HepG2 (cell line): Measurements from ENCODE around the gene SCAI. TPM values are rescaled to one million over a fixed set of nuclear protein-coding genes. Genes with fewer than 3 reads are reported as not detected.

Experiments
- ATAC-seq: fragments of 200-7000 bp; cut with Tn5 transposase; 3 replicates; pipeline ENCODE4 v1.9.1; 2020; ENCODE audit warnings: mild to moderate bottlenecking, moderate library complexity
- BruUV-seq: library from RNA; stranded (reverse); fragments of 400-500 nt; replicated peaks from 2 replicates; lab custom pipeline; 2021; lab: Mats Ljungman, UMichigan
- CTCF ChIA-PET: fragments of 300-600 bp; formaldehyde crosslinking; extraction: SDS; loops from one replicate; lab custom pipeline; 2021; ENCODE audit warnings: low total read pairs, inconsistent platforms, low intra/inter-chr PET ratio; lab: Yijun Ruan, JAX
- POLR2A ChIA-PET: fragments of 350-600 bp; sonication (Branson Sonifier 250); formaldehyde crosslinking; loops from one replicate; lab custom pipeline; 2020; ENCODE audit warnings: antibody characterized with exemption, inconsistent platforms; lab: Yijun Ruan, JAX
- DNase-seq: peaks from one replicate; pipeline ENCODE4 v3.0.0-alpha.2; 2015; ENCODE audit warnings: low spot score
- FAIRE-seq: peaks from 3 replicates; lab custom pipeline; 2011; peaks lifted over from hg19 to GRCh38; lab: Jason Lieb, UNC
- H2AFZ ChIP-seq: one replicate; pipeline ENCODE4 v1.6.1; 2011; ENCODE audit warnings: low read length, inconsistent platforms
- H3K27ac ChIP-seq: fragments of 300-600 bp; 3 replicates; pipeline ENCODE4 v1.8.0; 2011; ENCODE audit warnings: mixed run types, mild to moderate bottlenecking, mixed read lengths, low read length, inconsistent platforms; ENCODE audit not compliant: insufficient read depth; ENCODE audit errors: extremely low read length
- H3K27me3 ChIP-seq, 2 experiments: fragments of 200-600 bp in 1 of 2; 2 replicates in 1 of 2; 3 replicates in 1 of 2; pipeline versions ENCODE4 v1.6.0 to v1.8.0; 2011; ENCODE audit warnings: low read length in 2 of 2, mild to moderate bottlenecking in 2 of 2, moderate library complexity in 2 of 2, inconsistent platforms in 1 of 2; ENCODE audit not compliant: insufficient read depth in 2 of 2, control insufficient read depth in 1 of 2
- H3K36me3 ChIP-seq, 2 experiments: fragments of 200-600 bp in 1 of 2; replicated peaks in 1 of 2; 2 replicates in 1 of 2; 3 replicates in 1 of 2; pipeline versions ENCODE4 v1.5.1 to v1.8.0; 2011; ENCODE audit warnings: low read length in 2 of 2, inconsistent platforms in 1 of 2; ENCODE audit not compliant: insufficient read depth in 2 of 2, control insufficient read depth in 1 of 2
- H3K4me1 ChIP-seq: 2 replicates; pipeline ENCODE4 v1.5.1; 2012; ENCODE audit warnings: low read length, inconsistent platforms; ENCODE audit not compliant: insufficient read depth
- H3K4me2 ChIP-seq: 2 replicates; pipeline ENCODE4 v1.6.0; 2011; ENCODE audit warnings: low read depth, low read length, inconsistent platforms
- H3K4me3 ChIP-seq, 3 experiments: fragments of 200-600 bp in 1 of 3; sonication (generic), shearing (Covaris generic) in 1 of 3; replicated peaks in 1 of 3; 2 replicates each; pipeline ENCODE4 v1.5.1; 2011 to 2016; ENCODE audit warnings: low read length in 3 of 3, inconsistent platforms in 2 of 3, low read depth in 2 of 3, mild to moderate bottlenecking in 2 of 3, control low read depth in 1 of 3, mixed read lengths in 1 of 3; ENCODE audit not compliant: insufficient read depth in 1 of 3
- H3K79me2 ChIP-seq: one replicate; pipeline ENCODE4 v1.6.1; 2011; ENCODE audit warnings: low read length, inconsistent platforms; ENCODE audit not compliant: insufficient read depth
- H3K9ac ChIP-seq: 2 replicates; pipeline ENCODE4 v1.6.0; 2011; ENCODE audit warnings: mild to moderate bottlenecking, low read depth, low read length, inconsistent platforms; ENCODE audit not compliant: insufficient read depth
- H3K9me3 ChIP-seq: 2 replicates; pipeline ENCODE4 v1.5.1; 2012; ENCODE audit warnings: mild to moderate bottlenecking, low read length
- H4K20me1 ChIP-seq: 2 replicates; pipeline ENCODE4 v1.6.0; 2011; ENCODE audit warnings: inconsistent platforms, mild to moderate bottlenecking, low read length, moderate library complexity; ENCODE audit not compliant: insufficient read depth
- CBX5 ChIP-seq: sonication (generic); formaldehyde crosslinking; IDR thresholded peaks from 2 replicates; pipeline ENCODE4 v1.4.0; 2020; ENCODE audit warnings: missing genetic modification reagents, borderline replicate concordance
- ELF3 ChIP-seq: IDR thresholded peaks from 2 replicates; pipeline ENCODE4 v1.6.1; 2016; ENCODE audit warnings: missing genetic modification reagents, missing compliant biosample characterization
- HNF4G ChIP-seq, 2 experiments: sonication (generic) in 1 of 2; formaldehyde crosslinking in 1 of 2; IDR thresholded peaks; 2 replicates each; pipeline versions ENCODE4 v1.4.0 to v1.6.1; 2011 to 2020; ENCODE audit warnings: borderline replicate concordance in 2 of 2, low read depth in 2 of 2, mild to moderate bottlenecking in 2 of 2, low read length in 1 of 2, missing genetic modification reagents in 1 of 2, moderate library complexity in 1 of 2
- IKZF1 ChIP-seq: fragments of 450-650 bp; IDR thresholded peaks from 2 replicates; pipeline ENCODE4 v1.7.1; 2016
- MBNL3 ChIP-seq: fragments of 250-450 bp; sonication (Bioruptor Pico); conservative IDR thresholded peaks from 2 replicates; pipeline ENCODE4 v1.8.0; 2022; ENCODE audit warnings: mild to moderate bottlenecking, inconsistent platforms
- MXD4 ChIP-seq: IDR thresholded peaks from 2 replicates; pipeline ENCODE4 v1.6.1; 2016; ENCODE audit warnings: mild to moderate bottlenecking, missing biosample characterization, missing genetic modification reagents
- STAG1 ChIP-seq: sonication (generic); formaldehyde crosslinking; IDR thresholded peaks from 2 replicates; pipeline ENCODE4 v1.4.0; 2020; ENCODE audit warnings: missing genetic modification reagents
- ZNF335 ChIP-seq: sonication (generic); formaldehyde crosslinking; IDR thresholded peaks from 2 replicates; pipeline ENCODE4 v1.4.0; 2020; ENCODE audit warnings: missing genetic modification reagents
- ZNF44 ChIP-seq: sonication (generic); formaldehyde crosslinking; IDR thresholded peaks from 2 replicates; pipeline ENCODE4 v1.5.1; 2020; ENCODE audit warnings: mild to moderate bottlenecking, missing genetic modification reagents
- ZNF547 ChIP-seq: sonication (generic); formaldehyde crosslinking; IDR thresholded peaks from 2 replicates; pipeline ENCODE4 v1.5.1; 2020; ENCODE audit warnings: mild to moderate bottlenecking, missing genetic modification reagents
- ZNF652 ChIP-seq: IDR thresholded peaks from 2 replicates; pipeline ENCODE4 v1.6.1; 2016; ENCODE audit warnings: low read depth, borderline replicate concordance
- ZNF709 ChIP-seq: sonication (generic); formaldehyde crosslinking; IDR thresholded peaks from 2 replicates; pipeline ENCODE4 v1.5.0; 2020; ENCODE audit warnings: mild to moderate bottlenecking, missing genetic modification reagents
- WGBS: methylation state at CpG from one replicate; pipeline ENCODE4 v1.1.6; 2017; ENCODE audit warnings: low lambda C conversion rate; 5-methylcytosine and 5-hydroxymethylcytosine counted together
- in situ Hi-C: cut with HindIII; loops from 2 replicates; pipeline ENCODE4 v1.10.0; 2017; ENCODE audit warnings: low pct_unique_long_range_greater_than_20kb; ENCODE audit not compliant: extremely low pct_ligation_motif_present
- intact Hi-C: fragments of 100-400 bp; cut with micrococcal nuclease; formaldehyde crosslinking; loops from one replicate; pipeline ENCODE4 v1.10.0; 2022; ENCODE audit not compliant: unreplicated experiment
- polyA plus RNA-seq, 8 experiments: library from polyadenylated mRNA; depleted of rRNA in 3 of 8; stranded (reverse) in 7 of 8; unstranded in 1 of 8; fragments of >200 nt; fragmentation: Illumina TruSeq in 4 of 8; extraction: Trizol in 4 of 8; gene quantifications; 2 replicates each; pipeline versions ENCODE4 v1.2.1 to v1.2.3, GENCODE V29; 2011 to 2016; ENCODE audit warnings: low read depth in 4 of 8, missing spikeins in 1 of 8, mixed read lengths in 1 of 8; ENCODE audit not compliant: insufficient read depth in 1 of 8
- total RNA-seq, 5 experiments: library from RNA; depleted of rRNA; stranded (reverse); fragments of >200 nt; fragmentation: Illumina TruSeq; extraction: Trizol; gene quantifications; 2 replicates each; pipeline ENCODE4 v1.2.3, GENCODE V29; 2016; ENCODE audit warnings: low read depth in 1 of 5
- TF ChIP-seq, protein P1 (sequence below): sonication (generic); formaldehyde crosslinking; IDR thresholded peaks from 2 replicates; pipeline ENCODE4 v1.4.0; 2020; ENCODE audit warnings: mild to moderate bottlenecking, missing genetic modification reagents, borderline replicate concordance

The SCAI gene
- total and polyA plus RNA-seq, 2 of the 13 experiments (the other 11 are each of a cell fraction or from before 2014, with no cell fraction given): 4.4 to 8.4 TPM

DNA sequence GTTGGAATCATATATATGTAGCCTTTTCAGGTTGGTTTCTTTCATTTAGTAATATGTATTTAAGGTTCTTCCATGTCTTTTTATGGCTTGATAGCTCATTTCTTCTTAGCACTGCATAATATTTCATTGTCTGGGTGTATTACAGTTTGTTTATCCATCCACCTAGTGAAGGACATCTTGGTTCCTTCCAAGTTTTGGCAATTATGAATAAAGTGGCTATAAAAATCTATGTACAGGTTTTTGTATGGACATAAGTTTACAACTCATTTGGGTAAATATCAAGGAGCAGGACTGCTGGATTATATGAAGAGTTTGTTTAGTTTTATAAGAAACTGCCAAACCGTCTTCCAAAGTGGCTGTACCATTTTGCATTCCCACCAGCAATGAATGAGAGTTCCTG, 34.6 kb upstream of the SCAI start:
- ATAC-seq: no peak
- H3K4me3 ChIP-seq: no peak overlapping the region
- H3K27ac ChIP-seq: no peak overlapping the region
- peaks cover 0 to 4% of the 10 kb centered on the region in 2 experiments; a peak in 1 of 5 replicates for H3K36me3 ChIP-seq
- H3K4me2 ChIP-seq: no peak overlapping the region
- no peak for TF ChIP-seq CBX5
- TF ChIP-seq ZNF652 (CRISPR knock-in tag): no peak
- no peak for TF ChIP-seq MXD4 (CRISPR knock-in tag)
- TF ChIP-seq ZNF335 (CRISPR knock-in tag): no peak
- TF ChIP-seq IKZF1: no peak
- no peak for TF ChIP-seq ELF3 (CRISPR knock-in tag)
- TF ChIP-seq, protein P1, sequence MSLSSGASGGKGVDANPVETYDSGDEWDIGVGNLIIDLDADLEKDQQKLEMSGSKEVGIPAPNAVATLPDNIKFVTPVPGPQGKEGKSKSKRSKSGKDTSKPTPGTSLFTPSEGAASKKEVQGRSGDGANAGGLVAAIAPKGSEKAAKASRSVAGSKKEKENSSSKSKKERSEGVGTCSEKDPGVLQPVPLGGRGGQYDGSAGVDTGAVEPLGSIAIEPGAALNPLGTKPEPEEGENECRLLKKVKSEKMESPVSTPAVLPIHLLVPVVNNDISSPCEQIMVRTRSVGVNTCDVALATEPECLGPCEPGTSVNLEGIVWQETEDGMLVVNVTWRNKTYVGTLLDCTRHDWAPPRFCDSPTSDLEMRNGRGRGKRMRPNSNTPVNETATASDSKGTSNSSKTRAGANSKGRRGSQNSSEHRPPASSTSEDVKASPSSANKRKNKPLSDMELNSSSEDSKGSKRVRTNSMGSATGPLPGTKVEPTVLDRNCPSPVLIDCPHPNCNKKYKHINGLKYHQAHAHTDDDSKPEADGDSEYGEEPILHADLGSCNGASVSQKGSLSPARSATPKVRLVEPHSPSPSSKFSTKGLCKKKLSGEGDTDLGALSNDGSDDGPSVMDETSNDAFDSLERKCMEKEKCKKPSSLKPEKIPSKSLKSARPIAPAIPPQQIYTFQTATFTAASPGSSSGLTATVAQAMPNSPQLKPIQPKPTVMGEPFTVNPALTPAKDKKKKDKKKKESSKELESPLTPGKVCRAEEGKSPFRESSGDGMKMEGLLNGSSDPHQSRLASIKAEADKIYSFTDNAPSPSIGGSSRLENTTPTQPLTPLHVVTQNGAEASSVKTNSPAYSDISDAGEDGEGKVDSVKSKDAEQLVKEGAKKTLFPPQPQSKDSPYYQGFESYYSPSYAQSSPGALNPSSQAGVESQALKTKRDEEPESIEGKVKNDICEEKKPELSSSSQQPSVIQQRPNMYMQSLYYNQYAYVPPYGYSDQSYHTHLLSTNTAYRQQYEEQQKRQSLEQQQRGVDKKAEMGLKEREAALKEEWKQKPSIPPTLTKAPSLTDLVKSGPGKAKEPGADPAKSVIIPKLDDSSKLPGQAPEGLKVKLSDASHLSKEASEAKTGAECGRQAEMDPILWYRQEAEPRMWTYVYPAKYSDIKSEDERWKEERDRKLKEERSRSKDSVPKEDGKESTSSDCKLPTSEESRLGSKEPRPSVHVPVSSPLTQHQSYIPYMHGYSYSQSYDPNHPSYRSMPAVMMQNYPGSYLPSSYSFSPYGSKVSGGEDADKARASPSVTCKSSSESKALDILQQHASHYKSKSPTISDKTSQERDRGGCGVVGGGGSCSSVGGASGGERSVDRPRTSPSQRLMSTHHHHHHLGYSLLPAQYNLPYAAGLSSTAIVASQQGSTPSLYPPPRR (CRISPR knock-in tag): no peak
- TF ChIP-seq ZNF709 (CRISPR knock-in tag): no peak
- TF ChIP-seq ZNF547 (CRISPR knock-in tag): no peak
- TF ChIP-seq HNF4G (IDR thresholded peaks at IDR 0.05; ENCODE audit: borderline replicate concordance, low read depth, low read length): no peak
- no peak for TF ChIP-seq HNF4G (CRISPR knock-in tag; IDR thresholded peaks at IDR 0.05; ENCODE audit: borderline replicate concordance, low read depth)
- no peak for TF ChIP-seq ZNF44
- no peak for TF ChIP-seq STAG1 (CRISPR knock-in tag)
- no peak for TF ChIP-seq MBNL3 (CRISPR knock-in tag)
- TF ChIP-seq, all 625 proteins: peak for 0
- no peaks in the 10 kb centered on the region for H4K20me1 ChIP-seq
- H3K9ac ChIP-seq: no peak overlapping the region
- H3K79me2 ChIP-seq: peaks cover 64% of the 10 kb centered on the region
- ChIA-PET CTCF (no interaction called here), POLR2A (no interaction called here)
- H2AFZ ChIP-seq: no peak overlapping the region
- WGBS: 92% methylated on average over 1 of the region's 1 CpG
- intact Hi-C loops: no loop called here
- H3K4me1 ChIP-seq: peaks cover 11% of the 10 kb centered on the region
- in situ Hi-C loops: no loop called here
- no TSS peak for BruUV-seq
- H3K27me3 ChIP-seq: no peaks in the 10 kb centered on the region
- no peak for FAIRE-seq
- no peak for DNase-seq
- no peaks in the 10 kb centered on the region for H3K9me3 ChIP-seq
